ENCODE data around the gene GM2A.

GRCh38 chr5:151317871-151318270 lies 64.9 kb downstream of the GM2A start:
- TF ChIP-seq CTCF (IDR thresholded peaks at IDR 0.05) (no peak), EZH2 (IDR thresholded peaks at IDR 0.05; ENCODE audit: borderline replicate concordance, insufficient read depth, low read depth, low read length, poor library complexity, severe bottlenecking) (no peak)

Data from B cell (primary cell).